Aorta (tissue), 5 donors: Measurements from ENCODE around the gene RNLS. TPM values are rescaled to one million over a fixed set of nuclear protein-coding genes. Genes with fewer than 3 reads are reported as not detected.

Experiments used
- ATAC-seq: fragments of 200-7000 bp; cut with Tn5 transposase; one replicate; pipeline ENCODE4 v1.9.1; 2022; ENCODE audit warnings: moderate library complexity; ENCODE audit not compliant: low FRiP score
- DNase-seq, 2 donors: peaks; one replicate each; pipeline ENCODE4 v3.0.0-alpha.2; 2020
- H3K27ac ChIP-seq, 2 donors: one replicate each; pipeline ENCODE4 v1.5.1; 2013; ENCODE audit warnings: low read length in 2 of 2, mild to moderate bottlenecking in 2 of 2, moderate library complexity in 2 of 2, control low read depth in 1 of 2, inconsistent platforms in 1 of 2, low read depth in 1 of 2
- H3K27me3 ChIP-seq, 2 donors: one replicate each; pipeline ENCODE4 v1.6.1; 2013; ENCODE audit warnings: control low read depth in 1 of 2, low read length in 1 of 2, mild to moderate bottlenecking in 1 of 2, moderate library complexity in 1 of 2; ENCODE audit not compliant: insufficient read depth in 2 of 2, control insufficient read depth in 1 of 2
- H3K36me3 ChIP-seq, 2 donors: one replicate each; pipeline ENCODE4 v1.6.1; 2013; ENCODE audit warnings: control low read depth in 1 of 2, low read length in 1 of 2, mild to moderate bottlenecking in 1 of 2; ENCODE audit not compliant: insufficient read depth in 2 of 2, control insufficient read depth in 1 of 2
- H3K4me1 ChIP-seq, 2 donors: one replicate each; pipeline ENCODE4 v1.6.1; 2013; ENCODE audit warnings: low read length in 2 of 2, control low read depth in 1 of 2, mild to moderate bottlenecking in 1 of 2, moderate library complexity in 1 of 2; ENCODE audit not compliant: insufficient read depth in 2 of 2, control insufficient read depth in 1 of 2
- H3K4me3 ChIP-seq, 2 donors: one replicate each; pipeline ENCODE4 v1.5.1; 2013; ENCODE audit warnings: low read length in 2 of 2, control low read depth in 1 of 2, mild to moderate bottlenecking in 1 of 2
- H3K9me3 ChIP-seq: one replicate; pipeline ENCODE4 v1.6.1; 2013; ENCODE audit warnings: mild to moderate bottlenecking, low read length; ENCODE audit not compliant: control insufficient read depth
- WGBS, 2 donors: extraction: QIAGEN DNeasy Blood & Tissue Kit; methylation state at CpG; one replicate each; pipeline ENCODE4 v1.1.7; 2013; 5-methylcytosine and 5-hydroxymethylcytosine counted together
- intact Hi-C, 2 donors: fragments of 100-400 bp; cut with DNase I; formaldehyde crosslinking; loops; one replicate each; pipeline versions ENCODE4 v1.14.2 to v1.15.0; 2022
- polyA plus RNA-seq, 2 donors: library from polyadenylated mRNA; stranded (reverse); fragments of 200-250 nt; gene quantifications; one replicate each; pipeline ENCODE4 v1.2.3, GENCODE V29; 2013
- total RNA-seq, 2 donors: library from RNA; stranded (reverse); fragmentation: NEBNext Ultra II Directional; extraction: Animal tissue kit (Norgen Biotek cat#: 25700); gene quantifications; one replicate each; pipeline ENCODE4 v1.2.1, GENCODE V29; 2021
- donor health status: healthy with polysubstance abuse.
- donor health status: Bipolar disorder and iron deficiency.
- donor health status: DM: no; HTN: no; CAD: no.
- donor health status: DM: no; HTN: no; CAD: no.
- donor health status: DM: yes; HTN: yes; CAD: no.

Gene RNLS
- total and polyA plus RNA-seq, 4 donors = 6.1 to 9.7 (median 9.5) TPM

GRCh38 chr10:88256886-88257285 lies 326.2 kb downstream of the RNLS start:
- intact Hi-C loops = no loop called here
- no peak for ATAC-seq
- Histone ChIP-seq H3K36me3 (no peaks in the 10 kb centered on the region), H3K9me3 (no peaks in the 10 kb centered on the region), H3K4me3 (no peak overlapping the region), H3K27ac (no peak overlapping the region), H3K27me3 (no peaks in the 10 kb centered on the region), H3K4me1 (no peaks in the 10 kb centered on the region)
- 37 to 52% methylated on average over 4 of the region's 4 CpGs for WGBS, 2 donors
- DNase-seq = no peak

GRCh38 chr10:88256013-88256680 lies 327.0 kb downstream of the RNLS start:
- 52 to 63% methylated on average over 20 of the region's 20 CpGs for WGBS, 2 donors
- DNase-seq (peak in 1 of 2 donors; percentile 48), ATAC-seq (peak; percentile 66)
- Histone ChIP-seq H3K9me3 (no peaks in the 10 kb centered on the region), H3K4me3 (no peak overlapping the region), H3K4me1 (no peaks in the 10 kb centered on the region), H3K36me3 (no peaks in the 10 kb centered on the region), H3K27me3 (no peaks in the 10 kb centered on the region), H3K27ac (no peak overlapping the region)
- intact Hi-C loops = no loop called here

- H3K4me1 ChIP-seq = no peaks in the 10 kb centered on the region
- DNase-seq (peak in 1 of 2 donors; percentile 52), ATAC-seq (no peak)
- no peaks in the 10 kb centered on the region for H3K9me3 ChIP-seq
- WGBS, 2 donors = 42 to 48% methylated on average over 1 of the region's 1 CpG
- H3K4me3 ChIP-seq = no peak overlapping the region
- no peaks in the 10 kb centered on the region for H3K27me3 ChIP-seq
- no peak overlapping the region for H3K27ac ChIP-seq
- intact Hi-C loops = no loop called here
- H3K36me3 ChIP-seq = no peaks in the 10 kb centered on the region
Observed at GRCh38 chr10:88254091-88254490, 329.0 kb downstream of the RNLS start.

GRCh38 chr10:88253622-88254021 lies 329.5 kb downstream of the RNLS start:
- Histone ChIP-seq H3K27me3 (no peaks in the 10 kb centered on the region), H3K27ac (peak overlapping the region in 1 of 2 donors; percentile 20), H3K4me1 (no peaks in the 10 kb centered on the region), H3K36me3 (no peaks in the 10 kb centered on the region), H3K4me3 (no peak overlapping the region), H3K9me3 (no peaks in the 10 kb centered on the region)
- DNase-seq (no peak), ATAC-seq (no peak)
- WGBS, 2 donors = 13 to 37% methylated on average over 2 of the region's 2 CpGs
- intact Hi-C loops = no loop called here

GRCh38 chr10:88253128-88253527 lies 330.0 kb downstream of the RNLS start:
- no peaks in the 10 kb centered on the region for H3K27me3 ChIP-seq
- H3K9me3 ChIP-seq = no peaks in the 10 kb centered on the region
- DNase-seq = no peak
- H3K27ac ChIP-seq = no peak overlapping the region
- no peak for ATAC-seq
- intact Hi-C loops = no loop called here
- no peak overlapping the region for H3K4me3 ChIP-seq
- WGBS, 2 donors = 85 to 95% methylated on average over 3 of the region's 3 CpGs
- no peaks in the 10 kb centered on the region for H3K4me1 ChIP-seq
- H3K36me3 ChIP-seq = no peaks in the 10 kb centered on the region

GRCh38 chr10:88249450-88249849 lies 333.7 kb downstream of the RNLS start:
- DNase-seq (no peak), ATAC-seq (no peak)
- H3K27ac ChIP-seq = no peak overlapping the region
- H3K27me3 ChIP-seq = no peaks in the 10 kb centered on the region
- H3K4me1 ChIP-seq = peaks cover 0 to 6% of the 10 kb centered on the region in 2 donors
- H3K9me3 ChIP-seq = no peaks in the 10 kb centered on the region
- H3K36me3 ChIP-seq = no peaks in the 10 kb centered on the region
- intact Hi-C loops = loop anchor here in 1 of 2 donors (5.0 to 10.0 kb wide), 2 partner anchors 82 to 385 kb away; partner anchors contain the start of genes KLLN and PTEN
- 93 to 96% methylated on average over 2 of the region's 2 CpGs for WGBS, 2 donors
- H3K4me3 ChIP-seq = no peak overlapping the region

GRCh38 chr10:88246675-88247074 lies 336.4 kb downstream of the RNLS start:
- Histone ChIP-seq H3K9me3 (no peaks in the 10 kb centered on the region), H3K27me3 (no peaks in the 10 kb centered on the region), H3K27ac (no peak overlapping the region), H3K36me3 (no peaks in the 10 kb centered on the region), H3K4me1 (peaks cover 0 to 11% of the 10 kb centered on the region in 2 donors), H3K4me3 (no peak overlapping the region)
- 73 to 80% methylated on average over 4 of the region's 4 CpGs for WGBS, 2 donors
- DNase-seq = no peak
- ATAC-seq = no peak
- intact Hi-C loops = loop anchor here in 1 of 2 donors (5.0 to 10.0 kb wide), 2 partner anchors 79 to 382 kb away; partner anchors contain the start of genes KLLN and PTEN

GRCh38 chr10:88245974-88246511 lies 337.1 kb downstream of the RNLS start:
- ATAC-seq = peak; percentile 52
- intact Hi-C loops = loop anchor here in 1 of 2 donors (5.0 to 10.0 kb wide), 2 partner anchors 79 to 381 kb away; partner anchors contain the start of genes KLLN and PTEN
- Histone ChIP-seq H3K27me3 (no peaks in the 10 kb centered on the region), H3K27ac (peak overlapping the region in 1 of 2 donors; percentile 14), H3K4me1 (peaks cover 0 to 11% of the 10 kb centered on the region in 2 donors), H3K4me3 (peak overlapping the region in 1 of 2 donors; percentile 41), H3K9me3 (no peaks in the 10 kb centered on the region), H3K36me3 (no peaks in the 10 kb centered on the region)
- WGBS, 2 donors = 2 to 8% methylated on average over 4 of the region's 4 CpGs
- no peak for DNase-seq
